Fibroblast of mammary gland (primary cell): ENCODE results near the gene ANKRD44.

Experiments
- DNase-seq: peaks from one replicate; pipeline ENCODE4 v3.0.0-alpha.2; 2010; ENCODE audit warnings: low read depth
- H3K4me3 ChIP-seq: 2 replicates; pipeline ENCODE4 v1.5.1; 2011; ENCODE audit warnings: low read depth, mild to moderate bottlenecking, low read length, moderate library complexity; ENCODE audit not compliant: control insufficient read depth
- TF ChIP-seq, protein P1 (sequence below): conservative IDR thresholded peaks from 2 replicates; pipeline ENCODE4 v1.5.1; 2011; ENCODE audit warnings: low read depth, low read length, inconsistent platforms; ENCODE audit not compliant: control insufficient read depth, insufficient read depth

ANKRD44 gene

DNA sequence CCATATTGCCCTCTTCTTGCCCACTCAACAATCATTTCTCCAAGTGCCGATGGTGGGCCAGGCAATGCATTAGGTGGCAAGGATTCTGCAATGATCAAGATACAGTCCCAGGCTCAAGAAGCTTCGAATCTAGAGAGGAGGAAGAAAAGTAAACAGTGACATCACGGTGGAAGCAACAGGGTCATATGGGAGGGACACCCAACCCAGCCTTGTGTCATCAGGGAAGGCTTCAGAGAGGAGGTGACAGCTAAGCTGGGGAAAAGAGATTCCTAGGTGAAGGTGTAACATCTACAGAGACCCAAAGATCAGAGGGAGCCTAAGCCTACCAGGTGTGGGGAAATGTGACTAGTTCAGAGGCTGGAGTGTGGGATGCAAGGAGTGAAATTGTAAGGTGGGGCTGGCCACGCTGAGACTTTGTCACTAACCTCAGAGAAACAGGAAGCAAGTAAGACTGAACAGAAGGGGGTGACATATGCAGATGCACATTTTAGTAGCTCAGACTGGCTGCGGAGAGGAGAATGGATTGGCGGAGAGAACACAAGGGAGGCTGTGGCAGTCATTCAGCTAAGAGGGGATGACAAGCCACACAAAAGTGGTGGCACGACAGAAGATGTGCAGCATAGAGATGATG, 104.9 kb downstream of the ANKRD44 start:
- no peak overlapping the region for H3K4me3 ChIP-seq
- TF ChIP-seq, protein P1, sequence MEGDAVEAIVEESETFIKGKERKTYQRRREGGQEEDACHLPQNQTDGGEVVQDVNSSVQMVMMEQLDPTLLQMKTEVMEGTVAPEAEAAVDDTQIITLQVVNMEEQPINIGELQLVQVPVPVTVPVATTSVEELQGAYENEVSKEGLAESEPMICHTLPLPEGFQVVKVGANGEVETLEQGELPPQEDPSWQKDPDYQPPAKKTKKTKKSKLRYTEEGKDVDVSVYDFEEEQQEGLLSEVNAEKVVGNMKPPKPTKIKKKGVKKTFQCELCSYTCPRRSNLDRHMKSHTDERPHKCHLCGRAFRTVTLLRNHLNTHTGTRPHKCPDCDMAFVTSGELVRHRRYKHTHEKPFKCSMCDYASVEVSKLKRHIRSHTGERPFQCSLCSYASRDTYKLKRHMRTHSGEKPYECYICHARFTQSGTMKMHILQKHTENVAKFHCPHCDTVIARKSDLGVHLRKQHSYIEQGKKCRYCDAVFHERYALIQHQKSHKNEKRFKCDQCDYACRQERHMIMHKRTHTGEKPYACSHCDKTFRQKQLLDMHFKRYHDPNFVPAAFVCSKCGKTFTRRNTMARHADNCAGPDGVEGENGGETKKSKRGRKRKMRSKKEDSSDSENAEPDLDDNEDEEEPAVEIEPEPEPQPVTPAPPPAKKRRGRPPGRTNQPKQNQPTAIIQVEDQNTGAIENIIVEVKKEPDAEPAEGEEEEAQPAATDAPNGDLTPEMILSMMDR = no peak
- DNase-seq = no peak

DNA sequence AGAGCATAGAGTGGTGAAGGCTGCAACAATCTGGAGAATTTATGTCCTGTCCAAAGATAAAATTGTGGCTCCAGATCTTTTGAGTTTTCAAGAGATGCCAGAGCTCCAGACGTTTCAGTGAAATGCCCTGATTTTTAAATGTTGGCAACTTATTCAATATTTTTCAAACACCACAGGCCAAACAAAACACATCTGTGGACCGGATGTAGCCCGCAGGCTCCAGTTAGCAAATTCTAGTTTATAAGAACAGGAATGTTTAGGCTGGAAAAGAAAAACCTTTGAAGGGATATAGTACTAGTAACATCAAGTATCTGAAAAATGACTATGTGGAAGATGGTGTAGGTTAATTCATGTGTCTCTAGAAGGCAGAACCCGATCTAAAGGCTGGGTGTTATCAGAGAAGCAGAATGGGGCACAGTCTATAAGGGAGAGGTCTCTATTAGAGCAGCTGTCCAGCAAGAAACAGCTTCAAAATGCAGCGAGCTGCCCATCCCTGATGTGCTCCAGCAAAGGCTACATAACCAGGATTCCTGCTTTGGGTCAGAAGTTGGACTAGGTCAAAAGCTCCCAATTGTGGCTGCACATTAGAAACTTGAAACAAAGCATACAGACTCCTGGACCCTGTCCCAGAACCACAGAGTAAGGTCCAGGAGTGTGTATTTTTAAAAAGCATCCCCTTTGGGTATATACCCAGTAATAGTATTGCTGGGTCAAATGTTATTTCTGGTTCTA, 105.9 kb downstream of the ANKRD44 start:
- H3K4me3 ChIP-seq = no peak overlapping the region
- DNase-seq = no peak
- TF ChIP-seq, protein P1 = no peak

DNA sequence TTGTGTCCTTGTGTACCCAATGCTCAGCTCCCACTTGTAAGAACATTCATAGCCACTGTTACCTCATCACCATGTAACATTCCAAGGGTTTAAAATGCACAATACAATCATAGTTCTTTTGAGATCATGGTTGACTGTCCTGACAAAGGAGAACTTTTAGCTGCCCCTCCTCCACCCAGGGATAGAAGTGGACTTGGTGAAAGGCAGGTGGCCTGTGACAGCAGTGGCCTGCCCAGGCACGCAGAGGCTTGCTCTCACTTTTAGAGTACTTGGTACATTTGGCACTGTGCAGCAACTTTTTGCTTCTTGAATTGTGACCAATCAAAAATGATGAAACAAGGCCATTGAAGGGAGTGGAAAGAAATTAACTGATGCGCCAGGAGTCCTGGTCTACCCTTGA, 108.7 kb downstream of the ANKRD44 start:
- TF ChIP-seq, protein P1 = no peak
- H3K4me3 ChIP-seq = no peak overlapping the region
- no peak for DNase-seq

DNA sequence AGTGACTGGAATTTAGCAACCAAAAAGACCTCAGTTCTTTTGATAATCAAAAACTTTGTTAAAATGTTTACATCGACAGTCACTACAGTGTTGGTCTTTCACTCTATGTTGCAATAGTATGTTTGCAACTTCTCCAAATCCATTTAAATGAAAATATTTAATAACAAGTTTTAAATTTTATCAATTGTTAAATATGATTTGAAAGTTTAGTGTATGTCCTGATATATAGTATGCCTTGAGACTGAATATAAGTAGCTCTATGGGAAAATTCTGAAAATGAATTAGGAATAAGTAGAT, 109.9 kb downstream of the ANKRD44 start:
- no peak for DNase-seq
- no peak overlapping the region for H3K4me3 ChIP-seq
- TF ChIP-seq, protein P1 = no peak

DNA sequence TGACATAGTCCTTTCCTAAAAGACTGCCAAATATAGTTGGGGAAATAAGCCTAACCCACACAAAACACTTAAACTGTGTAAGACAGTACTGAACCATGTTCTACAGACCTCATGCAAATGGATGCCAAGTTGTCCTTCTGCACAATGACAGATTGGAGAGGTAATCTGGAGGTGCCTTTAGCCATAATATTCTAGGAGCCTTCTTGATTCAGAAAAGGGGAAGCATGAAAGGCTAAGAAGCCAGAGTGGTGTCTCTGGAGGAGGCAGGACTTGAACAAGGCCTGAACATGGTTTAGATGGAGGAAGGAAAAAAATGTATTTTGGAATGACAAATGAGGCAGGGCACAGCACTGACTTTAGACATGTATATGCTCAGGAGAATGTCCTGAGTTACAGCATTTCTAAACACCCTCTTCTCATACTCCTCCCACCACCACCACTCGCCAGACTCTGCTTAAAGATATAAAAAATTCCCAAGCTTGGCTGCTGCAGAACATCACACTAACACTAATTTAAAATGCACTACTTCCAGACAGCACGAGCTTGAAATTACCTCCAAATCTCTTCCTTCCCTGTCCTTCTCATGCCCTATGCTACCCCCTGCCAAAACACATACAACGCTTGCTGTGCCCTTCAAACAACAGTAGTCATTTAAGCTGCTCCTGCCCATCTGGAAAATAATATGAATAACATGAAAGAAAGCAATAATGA, 110.4 kb downstream of the ANKRD44 start:
- TF ChIP-seq, protein P1 = no peak
- no peak overlapping the region for H3K4me3 ChIP-seq
- DNase-seq = no peak

DNA sequence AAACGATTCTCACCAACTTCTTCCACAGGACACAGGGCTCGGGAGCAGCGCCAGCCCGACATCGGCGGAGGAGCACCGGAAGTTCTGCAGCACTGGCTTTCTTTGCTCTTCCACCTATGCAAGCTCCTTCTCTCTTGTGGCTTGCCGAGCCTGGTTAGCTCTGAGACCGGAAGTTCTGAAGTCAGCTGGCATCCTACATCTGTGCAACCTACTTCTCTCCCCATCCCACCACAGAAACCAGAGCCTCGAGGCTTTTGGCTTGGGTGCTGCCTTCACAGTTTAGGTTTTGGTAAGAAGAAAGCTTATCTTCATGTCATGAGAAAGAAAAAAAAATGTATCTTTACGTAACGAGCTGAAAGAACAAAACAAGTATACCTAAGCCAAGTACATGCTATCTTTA, 111.7 kb downstream of the ANKRD44 start:
- TF ChIP-seq, protein P1 = no peak
- DNase-seq = no peak
- H3K4me3 ChIP-seq = no peak overlapping the region

DNA sequence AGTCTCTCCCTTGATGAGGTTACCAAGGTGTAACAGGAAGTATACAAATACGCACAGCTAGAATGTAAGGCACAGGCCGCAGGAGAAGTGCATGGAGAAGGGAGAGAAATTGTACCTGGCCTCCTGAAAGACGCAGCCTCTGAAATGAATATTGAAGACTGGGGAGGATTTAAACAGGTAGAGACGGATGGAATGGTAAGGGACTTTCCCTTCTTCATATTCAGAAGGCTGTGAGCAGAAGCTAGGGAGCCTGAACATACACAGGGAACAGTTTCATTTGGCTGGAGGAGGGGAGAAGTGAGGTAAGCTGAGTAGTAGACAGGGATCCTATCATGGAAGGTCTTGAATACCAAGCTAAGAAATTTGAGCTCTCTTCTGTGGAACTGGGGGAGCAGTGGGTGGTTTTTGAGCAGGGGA, 112.7 kb downstream of the ANKRD44 start:
- TF ChIP-seq, protein P1 = no peak
- H3K4me3 ChIP-seq = no peak overlapping the region
- DNase-seq = no peak
